Skeletal muscle cell (primary cell): ENCODE data around the gene FPR1.

Source experiments
- DNase-seq: peaks from one replicate; pipeline ENCODE4 v3.0.0-alpha.2; 2010; ENCODE audit warnings: low read depth
- H3K4me3 ChIP-seq: 2 replicates; pipeline ENCODE4 v1.5.1; 2011; ENCODE audit warnings: low read depth, mild to moderate bottlenecking, control low read depth, low read length, moderate library complexity

The FPR1 gene, protein sequence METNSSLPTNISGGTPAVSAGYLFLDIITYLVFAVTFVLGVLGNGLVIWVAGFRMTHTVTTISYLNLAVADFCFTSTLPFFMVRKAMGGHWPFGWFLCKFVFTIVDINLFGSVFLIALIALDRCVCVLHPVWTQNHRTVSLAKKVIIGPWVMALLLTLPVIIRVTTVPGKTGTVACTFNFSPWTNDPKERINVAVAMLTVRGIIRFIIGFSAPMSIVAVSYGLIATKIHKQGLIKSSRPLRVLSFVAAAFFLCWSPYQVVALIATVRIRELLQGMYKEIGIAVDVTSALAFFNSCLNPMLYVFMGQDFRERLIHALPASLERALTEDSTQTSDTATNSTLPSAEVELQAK

GRCh38 chr19:51751655-51752054 lies at the start of gene FPR1:
FPR1 (minus strand) TSS chr19:51751878; CDS start chr19:51746994, 4,884 bp downstream.
- no peak for DNase-seq
- no peak within 1 kb of the TSS for H3K4me3 ChIP-seq

GRCh38 chr19:51800473-51801244 lies 49.0 kb upstream of the FPR1 start:
- DNase-seq, result no peak
- H3K4me3 ChIP-seq, result no peak overlapping the region

- DNase-seq, result no peak
- no peak overlapping the region for H3K4me3 ChIP-seq
Measured at GRCh38 chr19:51799774-51800472, 48.2 kb upstream of the FPR1 start.

GRCh38 chr19:51799034-51799773 lies 47.5 kb upstream of the FPR1 start:
- peak; percentile 93 for DNase-seq
- H3K4me3 ChIP-seq, result no peak overlapping the region

DNA sequence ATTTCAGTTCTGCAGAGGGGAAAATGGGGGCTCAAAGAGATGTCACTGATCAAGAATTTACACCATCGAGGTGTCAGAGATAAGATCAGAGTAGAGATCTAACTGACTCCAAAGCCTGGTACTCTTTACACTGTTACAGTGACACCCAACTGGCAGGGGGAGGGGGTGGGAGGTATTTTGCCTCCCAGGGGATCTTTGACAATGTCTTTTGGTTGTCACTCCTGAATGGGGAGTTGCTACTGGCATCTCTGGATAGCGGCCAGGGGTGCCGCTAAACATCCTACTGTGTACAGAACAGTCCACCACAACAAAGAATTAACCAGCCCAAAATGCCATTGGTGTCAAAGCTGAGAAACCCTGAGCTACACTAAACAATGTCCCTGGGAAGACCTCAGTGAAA lies 46.4 kb upstream of the FPR1 start:
- no peak for DNase-seq
- H3K4me3 ChIP-seq, result no peak overlapping the region

GRCh38 chr19:51797480-51797879 lies 45.8 kb upstream of the FPR1 start:
- H3K4me3 ChIP-seq, result no peak overlapping the region
- no peak for DNase-seq

DNA sequence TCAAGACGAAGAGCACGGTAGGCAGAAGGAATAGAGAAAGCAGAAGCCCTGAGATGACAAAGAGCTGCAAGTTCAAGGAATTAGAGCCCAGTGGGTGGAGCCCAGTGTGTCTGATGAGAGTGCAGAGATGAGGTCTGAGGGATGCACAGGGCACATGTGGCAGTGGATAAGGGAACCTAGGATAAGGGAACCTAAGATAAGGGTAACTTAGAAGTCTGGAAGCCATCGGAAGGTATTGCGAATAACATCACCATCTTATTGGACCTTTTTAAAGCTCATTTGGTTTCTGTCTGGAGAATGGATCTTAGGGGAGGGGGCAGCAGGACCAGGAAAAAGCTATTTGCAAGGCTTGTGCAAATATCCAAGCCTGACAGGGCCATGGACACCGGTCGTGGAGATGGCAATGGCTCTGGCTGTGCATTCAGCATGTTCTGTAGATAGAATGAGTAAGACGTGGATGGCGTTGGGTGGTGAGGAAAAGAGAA lies 44.6 kb upstream of the FPR1 start:
- H3K4me3 ChIP-seq, result no peak overlapping the region
- no peak for DNase-seq

- DNase-seq, result no peak
- H3K4me3 ChIP-seq, result no peak within 1 kb of the TSS
Measured at GRCh38 chr19:51794885-51795490, 43.3 kb upstream of the FPR1 start, which contains the start of gene FPR3. FPR3 (plus strand) TSS chr19:51795157; CDS start chr19:51823749, 28,592 bp downstream.

GRCh38 chr19:51793994-51794393 lies 42.3 kb upstream of the FPR1 start:
- no peak overlapping the region for H3K4me3 ChIP-seq
- DNase-seq, result no peak

DNA sequence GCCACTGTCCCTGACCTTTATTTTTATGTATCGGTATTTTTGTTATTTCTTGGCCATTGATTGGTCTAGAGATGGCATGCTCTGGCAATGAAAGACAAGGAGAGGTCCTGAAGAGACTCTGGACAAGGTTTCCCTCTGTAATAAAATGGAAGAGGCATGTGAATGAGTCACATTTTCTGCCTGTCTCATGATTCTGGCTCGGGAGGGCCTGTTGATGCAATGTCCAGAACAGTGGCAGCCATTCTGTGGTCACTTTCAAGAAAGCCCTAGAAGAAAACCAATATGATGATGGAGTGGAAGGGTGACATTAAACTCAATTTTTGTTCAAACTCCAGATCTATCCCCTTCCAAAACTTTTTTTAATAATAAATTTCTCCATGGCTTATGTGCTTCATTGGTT lies 41.3 kb upstream of the FPR1 start:
- no peak overlapping the region for H3K4me3 ChIP-seq
- no peak for DNase-seq

DNA sequence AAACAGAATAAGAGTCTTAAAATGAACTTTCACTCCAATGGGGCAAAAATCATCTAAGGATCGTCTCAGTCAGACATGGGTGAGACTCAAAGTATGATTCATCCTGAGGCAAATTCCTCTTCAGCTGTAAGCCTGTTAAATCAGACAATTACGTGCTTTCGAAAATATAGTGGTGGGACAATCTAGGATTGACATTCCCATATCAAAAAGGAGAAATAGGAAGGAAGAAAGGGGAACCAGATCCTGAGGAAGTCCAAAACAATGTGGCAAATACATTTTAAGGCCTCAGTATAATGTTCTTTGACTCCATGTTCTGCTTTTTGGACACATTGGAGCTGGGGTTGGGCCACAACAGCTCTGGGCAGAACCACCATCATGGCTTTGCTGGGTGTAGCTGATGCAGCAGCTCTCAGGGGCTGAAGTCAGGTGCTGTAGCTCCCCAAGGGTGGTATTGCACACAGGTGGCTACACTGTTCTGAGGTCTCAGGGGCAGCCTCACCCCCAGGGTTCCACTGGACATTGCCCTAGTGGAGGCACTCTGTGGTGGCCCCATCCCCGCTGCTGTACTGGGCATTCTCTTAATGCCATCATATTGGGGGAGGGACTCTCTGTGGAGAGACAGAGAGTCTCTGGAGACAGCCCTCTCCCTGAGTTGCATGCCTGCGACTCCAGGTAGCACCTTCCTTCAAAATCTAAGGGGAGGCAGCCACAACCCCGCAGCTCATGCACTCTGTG lies 37.5 kb upstream of the FPR1 start:
- no peak overlapping the region for H3K4me3 ChIP-seq
- no peak for DNase-seq

DNA sequence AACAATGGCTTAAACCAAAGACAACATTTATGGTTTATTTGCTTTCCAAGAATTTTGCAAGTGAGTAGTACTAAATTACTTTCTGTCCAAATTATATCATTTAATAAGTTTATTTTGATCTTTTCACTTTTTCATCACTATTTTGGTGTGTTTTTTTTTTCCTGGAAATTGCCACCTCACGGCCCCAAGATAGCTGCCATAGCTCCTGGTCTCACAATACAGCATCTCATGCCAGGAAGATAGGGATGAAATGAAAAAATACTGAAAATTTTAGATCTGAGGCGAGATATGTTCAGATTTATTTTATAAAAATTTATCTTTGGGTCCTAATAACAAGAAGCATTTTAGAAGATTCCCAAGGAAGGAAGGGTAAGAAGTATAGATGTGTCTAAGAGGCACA lies 36.4 kb upstream of the FPR1 start:
- H3K4me3 ChIP-seq, result no peak overlapping the region
- DNase-seq, result no peak

DNA sequence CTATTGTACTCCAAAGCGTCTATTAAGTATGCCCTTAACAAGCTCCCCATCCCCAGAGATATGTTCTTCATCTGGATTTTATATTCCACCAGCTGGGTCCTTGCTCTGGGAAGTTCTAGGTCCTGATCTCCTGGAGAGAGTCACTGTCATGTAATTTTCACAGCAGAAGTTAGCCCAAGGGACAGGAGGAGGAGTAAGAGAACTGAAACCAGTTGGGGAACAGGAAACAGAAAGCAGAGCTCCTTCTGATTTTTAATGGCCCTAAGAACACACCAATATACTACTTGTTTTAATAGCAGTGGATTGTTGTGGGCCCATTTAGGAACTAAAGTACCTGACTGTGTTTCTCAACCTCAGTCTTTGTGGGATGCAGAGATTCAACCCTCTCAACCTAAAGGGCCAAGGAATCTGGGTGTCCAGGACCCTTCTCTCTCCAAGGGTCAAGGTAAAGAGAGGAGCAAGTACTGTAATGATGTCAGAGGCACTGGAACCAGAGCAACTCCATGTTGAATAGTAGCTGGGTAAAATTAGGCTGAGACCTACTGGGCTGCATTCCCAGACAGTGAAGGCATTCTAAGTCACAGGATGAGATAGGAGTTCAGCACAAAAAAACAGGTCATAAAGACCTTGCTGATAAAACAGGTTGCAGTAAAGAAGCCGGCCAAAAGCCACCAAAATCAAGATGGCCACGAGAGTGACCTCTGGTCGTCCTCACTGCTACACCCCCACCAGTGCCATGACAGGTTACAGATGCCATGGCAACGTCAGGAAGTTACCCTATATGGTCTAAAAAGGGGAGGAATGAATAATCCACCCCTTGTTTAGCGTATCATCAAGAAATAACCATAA lies 35.2 kb upstream of the FPR1 start:
- DNase-seq, result no peak

DNA sequence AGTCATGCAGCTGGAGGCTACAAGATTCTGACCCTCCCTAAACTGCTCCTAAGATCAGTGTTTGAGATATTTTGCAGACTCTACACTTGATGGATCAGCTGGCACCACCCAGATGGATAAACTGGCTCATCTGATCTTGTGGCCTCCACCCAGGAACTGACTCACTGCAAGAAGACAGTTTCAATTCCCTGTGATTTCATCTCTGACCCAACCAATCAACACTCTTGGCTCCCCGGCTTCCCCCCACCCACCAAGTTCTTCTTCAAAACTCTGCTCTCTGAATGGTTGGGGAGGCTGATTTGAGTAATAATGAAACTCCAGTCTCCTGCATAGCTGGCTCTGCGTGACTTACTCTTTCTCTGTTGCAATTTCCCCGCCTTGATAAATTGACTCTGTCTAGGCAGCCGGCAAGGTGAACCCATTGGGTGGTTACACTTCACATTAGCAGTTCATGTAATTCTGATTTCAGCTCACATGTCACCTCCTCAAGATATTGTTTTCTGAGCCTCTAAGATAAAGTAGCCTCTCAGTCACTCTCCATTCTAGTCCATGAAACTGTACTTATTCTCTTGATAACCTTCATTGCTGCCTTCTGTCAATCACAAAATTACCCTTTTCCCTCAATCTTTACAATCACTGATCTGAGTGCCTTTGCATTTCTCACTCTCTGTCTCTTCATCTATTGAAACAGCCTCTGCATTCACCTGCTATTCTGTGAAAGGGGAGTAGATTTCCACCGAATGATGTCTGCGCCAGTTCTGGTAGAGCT lies 33.4 kb upstream of the FPR1 start:
- no peak for DNase-seq
- no peak overlapping the region for H3K4me3 ChIP-seq

More for the DNA sequence above, 35.2 kb upstream of the FPR1 start:
- H3K4me3 ChIP-seq, result no peak overlapping the region

GRCh38 chr19:51784109-51784785 lies 32.6 kb upstream of the FPR1 start:
- no peak for DNase-seq
- no peak overlapping the region for H3K4me3 ChIP-seq

- no peak overlapping the region for H3K4me3 ChIP-seq
- DNase-seq, result no peak
Measured at GRCh38 chr19:51783372-51783771, 31.7 kb upstream of the FPR1 start.
